Hepatocyte (in vitro differentiated cells): ENCODE data around the gene CANX. TPM values are rescaled to one million over a fixed set of nuclear protein-coding genes. Genes with fewer than 3 reads are reported as not detected.

Experiments
- DNase-seq: peaks from one replicate; pipeline ENCODE4 v3.0.0-alpha.2; 2016; ENCODE audit warnings: low spot score
- H2AFZ ChIP-seq: fragments of 200-600 bp; sonication (generic); 2 replicates; pipeline ENCODE4 v1.6.0; 2016; ENCODE audit warnings: antibody characterized with exemption, mild to moderate bottlenecking
- H3K27ac ChIP-seq: fragments of 200-600 bp; sonication (generic); 2 replicates; pipeline ENCODE4 v1.5.1; 2016; ENCODE audit warnings: mild to moderate bottlenecking
- H3K27me3 ChIP-seq: fragments of 200-600 bp; sonication (generic); 2 replicates; pipeline ENCODE4 v1.6.1; 2016
- H3K36me3 ChIP-seq: fragments of 200-600 bp; sonication (generic); replicated peaks from 2 replicates; pipeline ENCODE4 v1.5.1; 2016; ENCODE audit warnings: low read depth; ENCODE audit not compliant: insufficient read depth
- H3K4me1 ChIP-seq: fragments of 200-600 bp; sonication (generic); 2 replicates; pipeline ENCODE4 v1.5.1; 2016; ENCODE audit warnings: mild to moderate bottlenecking, moderate library complexity; ENCODE audit not compliant: insufficient read depth
- H3K4me2 ChIP-seq: fragments of 200-600 bp; sonication (generic); 2 replicates; pipeline ENCODE4 v1.6.0; 2016
- H3K4me3 ChIP-seq: fragments of 200-600 bp; sonication (generic); 2 replicates; pipeline ENCODE4 v1.5.1; 2016; ENCODE audit warnings: mild to moderate bottlenecking
- H3K79me2 ChIP-seq: fragments of 200-600 bp; sonication (generic); 2 replicates; pipeline ENCODE4 v1.6.0; 2017; ENCODE audit warnings: mild to moderate bottlenecking
- H3K9me2 ChIP-seq: fragments of 200-600 bp; sonication (generic); replicated peaks from 2 replicates; pipeline ENCODE4 v1.6.0; 2017; ENCODE audit warnings: mild to moderate bottlenecking; ENCODE audit not compliant: insufficient read depth
- H3K9me3 ChIP-seq: fragments of 200-600 bp; sonication (generic); 2 replicates; pipeline ENCODE4 v1.5.1; 2016; ENCODE audit warnings: low read depth, mild to moderate bottlenecking
- H4K20me1 ChIP-seq: fragments of 200-600 bp; sonication (generic); 2 replicates; pipeline ENCODE4 v1.6.0; 2016; ENCODE audit warnings: mild to moderate bottlenecking; ENCODE audit not compliant: insufficient read depth, poor library complexity, severe bottlenecking
- CTCF ChIP-seq: fragments of 200-600 bp; sonication (generic); IDR thresholded peaks from 2 replicates; pipeline ENCODE4 v1.5.1; 2016; ENCODE audit warnings: antibody characterized with exemption, mild to moderate bottlenecking; ENCODE audit not compliant: poor library complexity
- EZH2 ChIP-seq: fragments of 200-600 bp; sonication (generic); IDR thresholded peaks from 2 replicates; pipeline ENCODE4 v1.6.1; 2016; ENCODE audit warnings: antibody characterized with exemption, mild to moderate bottlenecking, borderline replicate concordance
- EZH2phosphoT487 ChIP-seq: fragments of 200-600 bp; sonication (generic); IDR thresholded peaks from one replicate; pipeline ENCODE4 v1.6.1; 2018; ENCODE audit warnings: antibody characterized with exemption, mild to moderate bottlenecking, low read depth, moderate library complexity; ENCODE audit not compliant: unreplicated experiment, severe bottlenecking
- WGBS: methylation state at CpG from one replicate; pipeline ENCODE4 v1.1.6; 2016; ENCODE audit warnings: low lambda C conversion rate; ENCODE audit errors: missing lambda C conversion rate; 5-methylcytosine and 5-hydroxymethylcytosine counted together
- polyA plus RNA-seq: library from polyadenylated mRNA; unstranded; fragments of >200 nt; fragmentation: Nextera tagmentation; extraction: Ambion mirVana; gene quantifications from 2 replicates; pipeline ENCODE4 v1.2.1, GENCODE V29; 2016
- total RNA-seq: library from RNA; depleted of rRNA; stranded (reverse); fragments of >200 nt; gene quantifications from 2 replicates; pipeline ENCODE4 v1.2.3, GENCODE V29; 2014

CANX gene
- total and polyA plus RNA-seq, 2 experiments from 2014 or later = 369 to 705 TPM

DNA sequence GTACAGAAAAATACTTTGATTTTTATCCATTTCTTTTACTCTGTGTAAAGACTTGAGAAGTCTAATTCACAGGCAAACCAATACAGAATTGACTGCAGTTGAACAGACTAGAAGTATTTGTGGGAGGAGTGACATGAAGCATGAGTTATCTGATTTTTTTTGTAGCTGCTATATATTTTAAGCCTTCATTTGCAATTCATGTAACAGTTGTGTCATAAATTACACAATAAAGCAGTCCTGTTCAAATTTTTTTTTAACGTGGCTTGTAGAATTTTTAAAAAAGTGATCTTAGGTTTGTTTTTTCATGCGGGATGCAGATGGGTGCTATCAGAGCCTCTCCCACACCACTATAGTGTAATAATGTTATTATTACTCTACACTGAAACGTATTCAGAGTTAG, 31.0 kb downstream of the CANX start:
- no peak overlapping the region for H3K4me3 ChIP-seq
- TF ChIP-seq EZH2 (no peak), EZH2phosphoT487 (no peak), CTCF (no peak)
- peaks cover 19% of the 10 kb centered on the region for H3K4me1 ChIP-seq
- peaks cover 15% of the 10 kb centered on the region for H3K79me2 ChIP-seq
- H2AFZ ChIP-seq = no peak overlapping the region
- H3K9me2 ChIP-seq = no peaks in the 10 kb centered on the region
- H3K36me3 ChIP-seq = no peaks in the 10 kb centered on the region
- WGBS = 94% methylated on average over 3 of the region's 3 CpGs
- no peaks in the 10 kb centered on the region for H3K27me3 ChIP-seq
- peaks cover 13% of the 10 kb centered on the region for H4K20me1 ChIP-seq
- no peak overlapping the region for H3K4me2 ChIP-seq
- DNase-seq = no peak
- H3K9me3 ChIP-seq = no peaks in the 10 kb centered on the region
- H3K27ac ChIP-seq = no peak overlapping the region

DNA sequence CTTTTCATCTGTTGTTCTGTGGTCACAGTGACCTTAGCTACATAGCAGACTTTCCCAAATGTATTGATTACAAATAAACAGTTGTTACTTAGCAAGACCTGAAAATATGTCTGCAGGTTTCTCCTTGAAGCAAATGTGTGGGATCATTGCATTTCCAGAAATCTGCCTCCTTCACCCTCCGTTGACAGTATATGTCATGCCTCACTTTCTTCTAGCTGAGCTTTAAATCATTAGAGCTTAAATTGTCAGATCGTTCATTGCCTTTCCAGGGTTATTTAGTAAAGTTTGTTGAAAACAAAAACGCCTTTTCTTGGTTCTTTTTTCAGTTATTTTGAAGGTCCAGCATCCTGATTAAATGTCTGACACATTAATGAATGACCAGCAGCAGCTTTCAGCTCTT, 31.6 kb downstream of the CANX start:
- Histone ChIP-seq H3K9me2 (no peaks in the 10 kb centered on the region), H3K79me2 (peaks cover 21% of the 10 kb centered on the region), H2AFZ (no peak overlapping the region), H3K27me3 (no peaks in the 10 kb centered on the region), H3K4me2 (no peak overlapping the region), H3K27ac (no peak overlapping the region), H4K20me1 (peaks cover 19% of the 10 kb centered on the region), H3K4me3 (no peak overlapping the region), H3K4me1 (peaks cover 25% of the 10 kb centered on the region), H3K9me3 (no peaks in the 10 kb centered on the region), H3K36me3 (no peaks in the 10 kb centered on the region)
- 79% methylated on average over 3 of the region's 3 CpGs for WGBS
- TF ChIP-seq EZH2phosphoT487 (no peak), CTCF (no peak)
- no peak for DNase-seq

- H3K36me3 ChIP-seq = no peaks in the 10 kb centered on the region
- H3K27ac ChIP-seq = peak overlapping the region; percentile 20
Observed at GRCh38 chr5:179730852-179731251, 32.1 kb downstream of the CANX start.

More at GRCh38 chr5:179730852-179731251, 32.1 kb downstream of the CANX start:
- H3K4me3 ChIP-seq = no peak overlapping the region
- TF ChIP-seq EZH2 = no peak
- TF ChIP-seq EZH2phosphoT487 = no peak
- no peak for TF ChIP-seq CTCF
- H3K9me3 ChIP-seq = no peaks in the 10 kb centered on the region
- H3K9me2 ChIP-seq = no peaks in the 10 kb centered on the region
- H2AFZ ChIP-seq = no peak overlapping the region
- WGBS = 79% methylated on average over 3 of the region's 3 CpGs
- no peaks in the 10 kb centered on the region for H3K27me3 ChIP-seq
- H3K4me1 ChIP-seq = peaks cover 26% of the 10 kb centered on the region
- peaks cover 26% of the 10 kb centered on the region for H3K79me2 ChIP-seq
- H3K4me2 ChIP-seq = no peak overlapping the region
- no peak for DNase-seq
- peaks cover 24% of the 10 kb centered on the region for H4K20me1 ChIP-seq
